SKM-1 treated with dmso at 0.1 percent for 144 hours (cell line): ENCODE measurements around the gene TSPAN15.
A peak's percentile ranks its signal among the peaks of the same experiment; 100 is the strongest.
"Not testable (repeated sequence)": the region's sequence is repeated elsewhere in the genome, so short reads cannot be mapped to it uniquely, and the experiment has no call there.

ENCODE experiments used
- DNase-seq: peaks from one replicate; lab custom pipeline; 2025; ENCODE audit not compliant: unreplicated experiment; lab: John Stamatoyannopoulos, UW

Gene TSPAN15

GRCh38 chr10:69445041-69445440, 6.2 kb upstream of the TSPAN15 start:
- peak; percentile 62 for DNase-seq

- no peak for DNase-seq
Measured at GRCh38 chr10:69446229-69446628, 5.0 kb upstream of the TSPAN15 start.

- no peak for DNase-seq
Measured at GRCh38 chr10:69446650-69447151, 4.6 kb upstream of the TSPAN15 start.

- peak; percentile 75 for DNase-seq
Measured at GRCh38 chr10:69449841-69450240, 1.4 kb upstream of the TSPAN15 start.

GRCh38 chr10:69450395-69450794, 870 bp upstream of the TSPAN15 start:
- DNase-seq = not testable (repeated sequence)

GRCh38 chr10:69451784-69452251, 553 bp downstream of the TSPAN15 start:
- no peak for DNase-seq

GRCh38 chr10:69452676-69453415, 1.6 kb downstream of the TSPAN15 start:
- no peak for DNase-seq

- no peak for DNase-seq
Measured at GRCh38 chr10:69453795-69454194, 2.5 kb downstream of the TSPAN15 start.

GRCh38 chr10:69455006-69455763, 3.9 kb downstream of the TSPAN15 start:
- no peak for DNase-seq

GRCh38 chr10:69456880-69457693, 5.8 kb downstream of the TSPAN15 start:
- no peak for DNase-seq

GRCh38 chr10:69457771-69458237, 6.5 kb downstream of the TSPAN15 start:
- no peak for DNase-seq

- DNase-seq = peak; percentile 51
Measured at GRCh38 chr10:69458430-69459100, 7.3 kb downstream of the TSPAN15 start.

GRCh38 chr10:69459101-69459790, 8.0 kb downstream of the TSPAN15 start:
- no peak for DNase-seq

GRCh38 chr10:69459893-69460575, 8.8 kb downstream of the TSPAN15 start:
- no peak for DNase-seq

GRCh38 chr10:69460576-69461242, 9.4 kb downstream of the TSPAN15 start:
- no peak for DNase-seq

GRCh38 chr10:69461243-69462025, 10.2 kb downstream of the TSPAN15 start:
- DNase-seq = no peak

- no peak for DNase-seq
Measured at GRCh38 chr10:69463886-69464285, 12.6 kb downstream of the TSPAN15 start.

- DNase-seq = no peak
Measured at GRCh38 chr10:69464401-69464800, 13.1 kb downstream of the TSPAN15 start.
